HG03039 (cell line): ENCODE results near the gene FAM120B.

Experiments used
- ATAC-seq: cut with Tn5 transposase; IDR thresholded peaks from one replicate; pipeline ENCODE4 v1.9.1; 2021; ENCODE audit warnings: mild to moderate bottlenecking, moderate library complexity; ENCODE audit not compliant: unreplicated experiment

Gene FAM120B

GRCh38 chr6:170286246-170286933 is 20.2 kb upstream of the FAM120B start:
- ATAC-seq, result no peak

- ATAC-seq, result no peak
Measured at GRCh38 chr6:170286934-170287265, 19.7 kb upstream of the FAM120B start.

- no peak for ATAC-seq
Measured at GRCh38 chr6:170287371-170287876, 19.1 kb upstream of the FAM120B start.

GRCh38 chr6:170288091-170288631 is 18.4 kb upstream of the FAM120B start:
- ATAC-seq, result no peak

GRCh38 chr6:170288852-170289179 is 17.7 kb upstream of the FAM120B start:
- no peak for ATAC-seq

GRCh38 chr6:170289180-170289931 is 17.2 kb upstream of the FAM120B start:
- no peak for ATAC-seq

GRCh38 chr6:170289951-170290295 is 16.6 kb upstream of the FAM120B start:
- ATAC-seq, result no peak

- ATAC-seq, result no peak
Measured at GRCh38 chr6:170290296-170291128, 16.0 kb upstream of the FAM120B start, which contains the start of gene DLL1. Gene DLL1 (minus strand): TSS chr6:170291078. CDS start chr6:170290139, 939 bp downstream.

GRCh38 chr6:170291271-170292110 is 15.1 kb upstream of the FAM120B start:
- ATAC-seq, result no peak

- ATAC-seq, result no peak
Measured at GRCh38 chr6:170292111-170292406, 14.5 kb upstream of the FAM120B start.

- ATAC-seq, result no peak
Measured at GRCh38 chr6:170292407-170293158, 14.0 kb upstream of the FAM120B start.

- no peak for ATAC-seq
Measured at GRCh38 chr6:170293341-170294231, 13.0 kb upstream of the FAM120B start.

- ATAC-seq, result no peak
Measured at GRCh38 chr6:170294298-170294730, 12.2 kb upstream of the FAM120B start.

- no peak for ATAC-seq
Measured at GRCh38 chr6:170294813-170295509, 11.6 kb upstream of the FAM120B start.

- ATAC-seq, result peak; percentile 45
Measured at GRCh38 chr6:170295510-170296422, 10.8 kb upstream of the FAM120B start.

- no peak for ATAC-seq
Measured at GRCh38 chr6:170296423-170296745, 10.2 kb upstream of the FAM120B start.
